Testis (tissue), 3 donors: ENCODE data around the gene MRPL44. TPM values are rescaled to one million over a fixed set of nuclear protein-coding genes. Genes with fewer than 3 reads are reported as not detected.

Source experiments
- DNase-seq: peaks from one replicate; pipeline ENCODE4 v3.0.0-alpha.2; 2019
- H3K27ac ChIP-seq, 2 donors: fragments of 200-600 bp; sonication (generic); one replicate each; pipeline ENCODE4 v1.5.1; 2019
- H3K27me3 ChIP-seq: fragments of 200-600 bp; sonication (generic); one replicate; pipeline ENCODE4 v1.5.1; 2019
- H3K36me3 ChIP-seq: fragments of 200-600 bp; sonication (generic); one replicate; pipeline ENCODE4 v1.5.1; 2017; ENCODE audit warnings: low read depth; ENCODE audit errors: missing control alignments
- H3K4me1 ChIP-seq: fragments of 200-600 bp; sonication (generic); one replicate; pipeline ENCODE4 v1.5.1; 2019
- H3K4me3 ChIP-seq, 2 donors: fragments of 200-600 bp; sonication (generic); one replicate each; pipeline ENCODE4 v1.5.1; 2017 to 2019
- H3K9me3 ChIP-seq: fragments of 200-600 bp; sonication (generic); one replicate; pipeline ENCODE4 v1.5.1; 2017
- POLR2A ChIP-seq: fragments of 450-650 bp; IDR thresholded peaks from one replicate; pipeline ENCODE4 v1.6.1; 2017; ENCODE audit warnings: antibody characterized with exemption, mild to moderate bottlenecking, moderate library complexity
- WGBS, 2 donors: methylation state at CpG; one replicate each; pipeline ENCODE4 v1.1.5; 2018; 5-methylcytosine and 5-hydroxymethylcytosine counted together
- intact Hi-C: fragments of 100-400 bp; cut with DNase I; formaldehyde crosslinking; loops from one replicate; pipeline ENCODE4 v1.15.1; 2023; ENCODE audit warnings: low total_unique reads
- polyA plus RNA-seq: library from polyadenylated mRNA; stranded (reverse); fragments of 350-450 nt; fragmentation: Illumina TruSeq; extraction: RNeasy Lipid Tissue Mini Kit (QIAGEN cat#74804); gene quantifications from one replicate; pipeline ENCODE4 v1.2.3, GENCODE V29; 2014; ENCODE audit warnings: low read depth, low replicate concordance; ENCODE audit not compliant: insufficient read depth
- total RNA-seq, 2 donors: library from RNA; depleted of rRNA; stranded (reverse); fragments of >200 nt; gene quantifications; one replicate each; pipeline ENCODE4 v1.2.3, GENCODE V29; 2016
- TF ChIP-seq, protein P1 (sequence below), 3 experiments: fragments of 450-650 bp in 2 of 3; fragments of 200-600 bp in 1 of 3; sonication (generic) in 1 of 3; IDR thresholded peaks; one replicate each; pipeline ENCODE4 v1.5.1; 2016 to 2019; ENCODE audit warnings: antibody characterized with exemption in 3 of 3, mild to moderate bottlenecking in 2 of 3, moderate library complexity in 1 of 3

The MRPL44 gene
- total and polyA plus RNA-seq, 3 donors from 2014 or later = 36.6 to 39.4 (median 37.4) TPM

- WGBS, 2 donors = 75 to 94% methylated on average over 1 of the region's 1 CpG
- TF ChIP-seq, protein P1, sequence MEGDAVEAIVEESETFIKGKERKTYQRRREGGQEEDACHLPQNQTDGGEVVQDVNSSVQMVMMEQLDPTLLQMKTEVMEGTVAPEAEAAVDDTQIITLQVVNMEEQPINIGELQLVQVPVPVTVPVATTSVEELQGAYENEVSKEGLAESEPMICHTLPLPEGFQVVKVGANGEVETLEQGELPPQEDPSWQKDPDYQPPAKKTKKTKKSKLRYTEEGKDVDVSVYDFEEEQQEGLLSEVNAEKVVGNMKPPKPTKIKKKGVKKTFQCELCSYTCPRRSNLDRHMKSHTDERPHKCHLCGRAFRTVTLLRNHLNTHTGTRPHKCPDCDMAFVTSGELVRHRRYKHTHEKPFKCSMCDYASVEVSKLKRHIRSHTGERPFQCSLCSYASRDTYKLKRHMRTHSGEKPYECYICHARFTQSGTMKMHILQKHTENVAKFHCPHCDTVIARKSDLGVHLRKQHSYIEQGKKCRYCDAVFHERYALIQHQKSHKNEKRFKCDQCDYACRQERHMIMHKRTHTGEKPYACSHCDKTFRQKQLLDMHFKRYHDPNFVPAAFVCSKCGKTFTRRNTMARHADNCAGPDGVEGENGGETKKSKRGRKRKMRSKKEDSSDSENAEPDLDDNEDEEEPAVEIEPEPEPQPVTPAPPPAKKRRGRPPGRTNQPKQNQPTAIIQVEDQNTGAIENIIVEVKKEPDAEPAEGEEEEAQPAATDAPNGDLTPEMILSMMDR (IDR thresholded peaks at IDR 0.05) = no peak
- TF ChIP-seq POLR2A = no peak
Measured at GRCh38 chr2:223981241-223981640, 24.0 kb downstream of the MRPL44 start.

DNA sequence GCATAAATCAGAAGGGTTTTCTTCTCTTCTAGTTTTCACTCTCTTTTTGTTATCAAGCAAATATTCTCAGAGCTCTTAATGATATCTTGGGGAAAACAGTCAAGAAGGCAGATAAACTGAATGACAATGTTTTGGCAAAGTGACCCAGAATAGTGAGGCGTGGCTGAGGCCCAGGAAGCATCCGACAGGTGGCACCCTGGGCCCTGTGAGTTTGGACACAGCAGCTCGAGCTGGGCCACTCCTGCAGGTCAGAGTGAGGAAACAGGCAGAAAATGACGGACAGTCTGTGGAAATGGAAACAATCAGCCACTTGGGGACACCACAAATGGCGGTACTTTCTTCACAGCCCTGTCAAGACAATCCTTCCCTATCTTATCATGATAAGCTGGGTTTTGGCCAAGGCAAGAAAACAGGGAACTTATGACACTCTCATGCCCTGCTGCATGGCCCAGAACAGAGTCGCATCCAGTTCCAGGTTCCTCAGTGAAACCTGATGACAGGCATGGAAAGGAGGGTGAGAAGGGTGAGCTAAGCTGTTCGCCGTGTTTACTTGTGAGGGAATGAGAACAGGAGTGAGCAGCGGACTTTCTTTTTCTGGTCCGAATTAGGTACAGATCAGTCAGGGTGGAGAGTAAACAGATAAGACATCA lies 32.1 kb downstream of the MRPL44 start:
- Histone ChIP-seq H3K27me3 (no peaks in the 10 kb centered on the region), H3K4me1 (peaks cover 4% of the 10 kb centered on the region), H3K9me3 (no peaks in the 10 kb centered on the region), H3K4me3 (no peak overlapping the region), H3K36me3 (no peaks in the 10 kb centered on the region), H3K27ac (no peak overlapping the region)
- 83 to 86% methylated on average over 10 of the region's 10 CpGs for WGBS, 2 donors
- no peak for DNase-seq
- no peak for TF ChIP-seq POLR2A
- TF ChIP-seq, protein P1 (IDR thresholded peaks at IDR 0.05) = no peak
- intact Hi-C loops = loop anchor here (5.0 kb wide), 1 partner anchor 293 kb away; no protein-coding TSS in a partner anchor

More at GRCh38 chr2:223981241-223981640, 24.0 kb downstream of the MRPL44 start:
- no peaks in the 10 kb centered on the region for H3K36me3 ChIP-seq
- H3K27me3 ChIP-seq = no peaks in the 10 kb centered on the region
- H3K4me3 ChIP-seq = no peak overlapping the region
- intact Hi-C loops = no loop called here
- no peaks in the 10 kb centered on the region for H3K4me1 ChIP-seq
- no peak overlapping the region for H3K27ac ChIP-seq
- no peak for DNase-seq
- H3K9me3 ChIP-seq = no peaks in the 10 kb centered on the region

- DNase-seq = no peak
- no peaks in the 10 kb centered on the region for H3K36me3 ChIP-seq
- H3K9me3 ChIP-seq = no peaks in the 10 kb centered on the region
- no peak overlapping the region for H3K27ac ChIP-seq
- 66 to 84% methylated on average over 3 of the region's 3 CpGs for whole genome bisulfite sequencing, 2 donors
- H3K4me1 ChIP-seq = peaks cover 4% of the 10 kb centered on the region
- TF ChIP-seq POLR2A = no peak
- TF ChIP-seq, protein P1 (IDR thresholded peaks at IDR 0.05) = no peak
- intact Hi-C loops = loop anchor here (5.0 kb wide), 1 partner anchor 292 kb away; no protein-coding TSS in a partner anchor
- no peak overlapping the region for H3K4me3 ChIP-seq
- no peaks in the 10 kb centered on the region for H3K27me3 ChIP-seq
Measured at GRCh38 chr2:223989856-223990232, 32.6 kb downstream of the MRPL44 start.

DNA sequence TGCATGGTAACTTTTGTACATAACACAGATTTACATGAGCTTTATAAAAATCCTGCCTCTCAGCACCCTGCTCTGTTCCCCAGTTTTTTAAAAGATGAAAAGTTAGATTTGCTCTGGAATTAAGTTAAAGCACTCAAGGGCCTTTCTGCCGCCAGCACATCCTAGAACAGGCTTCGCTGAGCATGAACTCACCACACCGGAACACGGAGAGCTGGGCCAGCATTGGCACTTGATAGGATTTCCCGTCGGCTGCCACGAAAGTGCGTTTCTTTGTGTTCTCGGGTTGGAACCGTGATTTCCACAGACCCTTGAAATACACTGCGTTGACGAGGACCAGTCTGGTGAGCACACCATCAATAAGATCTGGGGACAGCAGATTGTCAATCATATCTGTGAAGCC lies 34.3 kb downstream of the MRPL44 start:
- intact Hi-C loops = no loop called here
- Histone ChIP-seq H3K9me3 (no peaks in the 10 kb centered on the region), H3K27me3 (no peaks in the 10 kb centered on the region), H3K4me3 (no peak overlapping the region), H3K4me1 (peaks cover 4% of the 10 kb centered on the region), H3K27ac (no peak overlapping the region), H3K36me3 (no peaks in the 10 kb centered on the region)
- DNase-seq = no peak
- 89 to 97% methylated on average over 12 of the region's 12 CpGs for WGBS, 2 donors
- no peak for TF ChIP-seq POLR2A
- TF ChIP-seq, protein P1 (IDR thresholded peaks at IDR 0.05) = no peak

- intact Hi-C loops = no loop called here
- Histone ChIP-seq H3K4me1 (peaks cover 4% of the 10 kb centered on the region), H3K27me3 (no peaks in the 10 kb centered on the region), H3K27ac (no peak overlapping the region), H3K36me3 (no peaks in the 10 kb centered on the region), H3K4me3 (no peak overlapping the region), H3K9me3 (no peaks in the 10 kb centered on the region)
- 36 to 45% methylated on average over 5 of the region's 5 CpGs for WGBS, 2 donors
- peak; percentile 90 for DNase-seq
- no peak for TF ChIP-seq POLR2A
- TF ChIP-seq, protein P1 (IDR thresholded peaks at IDR 0.05) = peak; percentile 83 to 89 (median 87)
Measured at GRCh38 chr2:223993634-223994232, 36.5 kb downstream of the MRPL44 start.
